Activated naive CD4-positive, alpha-beta T cell treated with anti-CD3 and anti-CD28 coated beads, Interleukin-2, amount 50 U/mL, for 72 hours (primary cell): ENCODE results near the gene MMP20. TPM values are rescaled to one million over a fixed set of nuclear protein-coding genes. Genes with fewer than 3 reads are reported as not detected.

Experiments used
- ATAC-seq, 2 donors: fragments of 150-1000 bp; cut with Tn5 transposase; 2 replicates each; pipeline ENCODE4 v1.10.0; 2021; ENCODE audit warnings: mild to moderate bottlenecking in 2 of 2, moderate library complexity in 2 of 2
- DNase-seq, 2 donors: peaks; one replicate each; pipeline ENCODE4 v3.0.0; 2021 to 2022; ENCODE audit warnings: low spot score in 2 of 2
- H3K27ac Mint-ChIP-seq, 2 donors: one replicate each; pipeline ENCODE4 v1.8.0; 2022; ENCODE audit warnings: mild to moderate bottlenecking in 2 of 2, mixed read lengths in 2 of 2
- H3K36me3 Mint-ChIP-seq, 2 donors: one replicate each; pipeline ENCODE4 v1.8.0; 2022; ENCODE audit warnings: mixed read lengths in 2 of 2
- H3K9me3 Mint-ChIP-seq, 2 donors: one replicate each; pipeline ENCODE4 v1.8.0; 2022; ENCODE audit warnings: mixed read lengths in 2 of 2
- total RNA-seq, 2 donors: library from RNA; stranded (reverse); gene quantifications; one replicate each; pipeline ENCODE4 v1.2.3, GENCODE V29; 2022

MMP20 gene
- total RNA-seq, 2 donors from 2014 or later: not detected

DNA sequence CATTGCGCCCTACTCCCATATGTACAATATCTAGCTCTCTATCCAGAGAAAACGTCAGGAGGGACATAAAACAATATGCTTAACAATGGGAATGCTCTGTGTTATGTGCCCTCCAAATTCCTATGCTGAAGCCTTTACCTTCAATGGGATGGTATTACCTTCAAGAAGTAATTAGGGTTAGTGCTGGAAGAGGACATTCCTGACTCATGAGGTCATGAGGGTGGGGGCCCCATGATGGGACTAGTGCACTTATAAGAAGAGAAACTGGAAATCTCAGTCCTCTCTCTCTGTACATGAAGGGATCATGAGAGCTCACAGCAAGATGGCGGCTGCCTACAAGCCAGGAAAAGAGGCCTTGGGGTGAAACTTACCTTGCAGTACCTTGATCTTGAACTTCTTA is 20.3 kb downstream of the MMP20 start:
- no peaks in the 10 kb centered on the region for H3K9me3 Mint-ChIP-seq
- H3K27ac Mint-ChIP-seq: no peak overlapping the region
- ATAC-seq (no peak), DNase-seq (no peak)
- H3K36me3 Mint-ChIP-seq: no peaks in the 10 kb centered on the region

- ATAC-seq (no peak), DNase-seq (no peak)
- no peaks in the 10 kb centered on the region for H3K36me3 Mint-ChIP-seq
- no peak overlapping the region for H3K27ac Mint-ChIP-seq
- H3K9me3 Mint-ChIP-seq: no peaks in the 10 kb centered on the region
Observed at GRCh38 chr11:102604011-102604410, 21.1 kb downstream of the MMP20 start.

- ATAC-seq: no peak
- Mint-ChIP-seq H3K9me3 (no peaks in the 10 kb centered on the region), H3K36me3 (no peaks in the 10 kb centered on the region), H3K27ac (no peak overlapping the region)
- DNase-seq: no peak
Observed at GRCh38 chr11:102603576-102603975, 21.6 kb downstream of the MMP20 start.

DNA sequence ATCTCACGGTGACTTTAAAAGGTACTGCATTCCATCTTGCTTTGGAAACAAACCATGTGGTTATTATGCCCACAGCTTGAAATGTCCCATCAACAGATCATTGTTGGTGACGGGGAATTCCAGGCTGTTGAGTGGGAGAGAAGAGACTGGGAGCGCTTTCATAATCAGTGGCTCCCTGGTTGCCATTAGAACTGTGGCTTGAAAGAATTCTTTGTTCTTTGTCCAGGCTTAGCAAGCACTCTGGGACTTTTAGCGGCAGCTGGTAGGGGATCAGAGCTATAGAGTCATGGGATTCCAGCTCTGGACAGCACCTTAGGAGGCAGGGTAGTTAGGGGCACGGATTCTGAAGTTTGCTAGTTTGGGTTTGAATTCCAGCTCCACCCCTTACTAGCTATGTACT is 22.0 kb downstream of the MMP20 start:
- H3K36me3 Mint-ChIP-seq: no peaks in the 10 kb centered on the region
- ATAC-seq: no peak
- no peak overlapping the region for H3K27ac Mint-ChIP-seq
- DNase-seq: no peak
- no peaks in the 10 kb centered on the region for H3K9me3 Mint-ChIP-seq

- Mint-ChIP-seq H3K27ac (peak overlapping the region in 1 of 2 donors; percentile 47), H3K36me3 (no peaks in the 10 kb centered on the region), H3K9me3 (no peaks in the 10 kb centered on the region)
- DNase-seq (no peak), ATAC-seq (no peak)
Observed at GRCh38 chr11:102600666-102601065, 24.5 kb downstream of the MMP20 start.

DNA sequence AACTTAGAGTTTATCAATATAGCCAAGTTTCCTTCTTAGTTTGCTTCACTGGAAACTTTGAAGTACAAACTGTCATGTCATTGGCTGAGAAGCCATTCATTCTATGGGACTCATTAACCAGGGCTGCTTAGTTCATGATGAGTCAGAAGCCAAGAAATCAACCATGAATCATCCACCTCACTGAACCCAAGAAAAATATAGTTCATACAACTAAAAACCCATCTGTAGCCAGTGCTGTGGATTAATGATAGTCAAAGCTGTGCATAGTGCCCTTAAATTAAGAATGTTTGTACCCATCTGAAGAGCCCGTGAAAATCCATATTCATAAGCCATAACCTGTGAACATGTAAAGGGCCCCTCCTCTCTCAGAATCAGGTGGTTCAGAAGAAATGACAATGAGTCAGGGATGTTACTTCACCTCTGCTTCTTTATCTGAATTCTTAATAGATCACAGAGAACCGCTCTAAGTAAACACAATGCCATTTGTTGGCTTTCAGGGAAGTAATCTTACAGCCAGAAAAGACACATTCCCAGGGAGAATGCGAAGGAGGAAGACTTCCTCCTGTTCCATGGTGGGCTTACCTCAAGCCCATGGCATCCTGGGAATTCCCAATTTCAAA is 25.4 kb downstream of the MMP20 start:
- ATAC-seq: peak; percentile 97 to 98
- Mint-ChIP-seq H3K27ac (peak overlapping the region; percentile 74 to 96), H3K9me3 (no peaks in the 10 kb centered on the region), H3K36me3 (no peaks in the 10 kb centered on the region)
- DNase-seq: peak in 1 of 2 donors; percentile 22

DNA sequence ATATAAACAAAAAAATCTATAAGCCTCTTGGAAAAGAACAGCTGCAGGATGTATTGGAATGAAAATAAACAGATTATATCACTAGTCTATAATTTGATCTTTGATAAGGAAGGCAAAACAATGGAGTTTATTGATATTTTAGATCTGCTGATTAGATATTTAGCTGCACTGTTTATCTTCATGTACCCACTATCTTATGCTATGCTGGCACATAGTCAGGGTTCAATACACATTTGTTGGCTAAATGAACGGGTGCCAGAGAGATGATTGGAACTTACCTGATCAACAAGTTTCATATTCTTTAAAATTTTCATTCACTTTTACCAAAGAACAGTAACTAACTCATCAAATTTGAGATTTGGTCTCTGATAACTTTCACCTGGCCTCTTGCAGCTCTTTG is 26.9 kb downstream of the MMP20 start:
- ATAC-seq (no peak), DNase-seq (no peak)
- Mint-ChIP-seq H3K36me3 (no peaks in the 10 kb centered on the region), H3K27ac (no peak overlapping the region), H3K9me3 (no peaks in the 10 kb centered on the region)

DNA sequence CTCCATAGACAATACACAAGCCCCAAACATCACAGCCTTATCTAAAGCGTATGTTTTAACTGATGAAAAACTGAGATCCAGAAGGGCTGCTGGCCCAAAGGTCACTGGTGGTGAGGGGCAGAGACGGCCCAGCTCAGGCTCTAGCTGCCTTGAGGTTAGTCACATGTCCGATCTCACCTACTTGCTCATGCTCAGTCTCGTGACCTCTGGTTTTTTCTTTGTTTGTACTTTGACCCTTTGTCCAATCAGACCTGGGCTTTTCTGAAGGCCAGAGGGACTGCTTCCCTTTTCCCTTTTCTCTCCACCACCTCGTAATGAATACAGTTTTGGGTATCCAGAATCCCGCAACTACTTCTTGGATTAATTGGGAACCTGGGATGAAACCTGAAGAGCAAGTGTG is 28.6 kb downstream of the MMP20 start:
- Mint-ChIP-seq H3K36me3 (no peaks in the 10 kb centered on the region), H3K27ac (no peak overlapping the region), H3K9me3 (no peaks in the 10 kb centered on the region)
- no peak for ATAC-seq
- no peak for DNase-seq

DNA sequence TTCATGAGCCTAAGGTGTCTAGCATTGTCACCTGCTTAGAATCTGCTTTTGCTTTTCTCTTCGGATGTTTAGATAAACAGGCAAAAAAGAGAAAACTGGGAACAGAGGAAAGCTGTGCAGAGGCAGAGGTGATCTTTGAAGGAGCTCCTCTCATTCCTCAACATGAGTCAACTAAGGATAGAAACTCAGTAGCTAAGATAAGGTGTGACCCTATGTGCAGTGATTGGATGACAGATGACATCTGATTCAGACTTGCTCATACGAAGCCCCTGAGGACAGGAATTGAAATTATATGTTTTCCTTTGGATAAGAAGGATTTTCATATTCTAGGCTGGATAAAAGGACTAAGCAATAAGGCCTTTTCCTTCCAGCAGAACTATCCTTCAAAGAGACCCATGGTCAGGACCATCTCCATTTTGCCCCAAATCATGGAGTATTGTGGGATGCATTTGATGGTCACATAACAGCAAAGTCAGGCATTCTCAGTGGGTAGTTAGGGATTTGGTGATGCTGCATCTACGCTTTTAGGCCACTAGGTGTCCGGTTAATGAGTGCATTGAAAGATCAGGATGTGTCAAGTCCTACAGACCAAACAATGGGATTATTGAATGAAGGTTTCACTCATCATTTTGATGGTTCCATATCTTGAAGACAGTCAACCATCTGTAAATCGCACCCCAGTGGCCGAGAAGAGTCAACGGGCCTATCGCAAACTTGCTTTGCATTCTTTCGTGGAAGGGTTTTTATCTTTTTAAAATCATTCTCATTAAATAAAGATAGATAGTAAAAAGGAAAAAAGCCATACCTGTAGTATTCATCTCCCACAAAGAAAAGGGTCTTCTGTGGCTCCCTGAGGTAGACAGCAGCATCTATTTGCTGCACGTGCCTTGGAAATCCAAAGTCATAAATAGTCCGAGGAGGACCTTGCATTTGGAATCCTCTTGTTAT is 32.2 kb downstream of the MMP20 start:
- H3K27ac Mint-ChIP-seq: no peak overlapping the region
- H3K9me3 Mint-ChIP-seq: no peaks in the 10 kb centered on the region
- DNase-seq: no peak
- ATAC-seq: peak; percentile 49 to 60
- peaks cover 0 to 19% of the 10 kb centered on the region in 2 donors for H3K36me3 Mint-ChIP-seq

DNA sequence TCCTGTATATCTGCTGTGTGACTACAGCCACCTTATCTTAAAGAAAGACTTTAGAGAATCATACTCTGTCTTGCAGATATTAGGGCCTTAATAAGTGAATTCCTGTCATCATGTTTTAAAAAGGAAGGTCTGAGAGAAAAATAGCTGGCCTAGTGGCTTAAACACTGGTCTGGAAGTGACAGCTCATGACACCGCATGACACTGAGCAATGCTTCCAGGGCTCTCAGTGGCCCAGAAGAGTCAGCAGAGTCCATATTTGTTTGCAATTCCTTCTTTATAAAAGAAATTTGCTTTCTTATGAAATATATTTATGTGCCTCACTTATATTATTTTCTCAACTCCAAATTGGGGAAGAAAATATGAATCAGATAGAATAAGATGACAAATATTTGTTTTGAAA is 33.0 kb downstream of the MMP20 start:
- Mint-ChIP-seq H3K27ac (no peak overlapping the region), H3K36me3 (peaks cover 0 to 26% of the 10 kb centered on the region in 2 donors), H3K9me3 (peaks cover 7% of the 10 kb centered on the region in 2 donors)
- no peak for DNase-seq
- ATAC-seq: no peak

DNA sequence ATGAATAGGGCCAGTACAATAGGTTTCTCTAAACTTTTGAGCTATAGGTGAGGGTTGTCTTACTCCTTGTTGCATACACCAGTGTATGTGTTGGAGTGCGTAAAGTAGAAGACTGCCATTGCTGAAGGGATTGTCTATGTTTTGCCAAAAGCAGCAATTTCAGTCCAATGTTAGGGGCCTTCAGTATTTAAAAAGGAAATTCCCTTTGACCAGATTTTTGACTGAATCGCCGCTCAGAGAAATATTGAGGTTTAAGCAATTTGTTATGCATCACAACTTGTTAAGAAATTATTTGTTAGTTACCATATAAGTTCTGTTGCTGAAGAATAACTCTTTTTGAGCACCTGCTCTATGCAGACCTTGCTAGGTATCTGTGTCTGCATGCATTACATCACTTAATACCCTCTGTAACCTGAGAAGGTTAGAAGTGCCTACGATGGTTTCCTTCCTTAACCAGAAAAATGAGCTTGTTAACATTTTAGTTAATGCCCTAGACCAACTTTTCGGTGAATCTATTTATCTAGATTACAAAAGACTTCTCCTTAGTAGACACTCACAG is 33.9 kb downstream of the MMP20 start:
- Mint-ChIP-seq H3K36me3 (peaks cover 0 to 32% of the 10 kb centered on the region in 2 donors), H3K9me3 (peaks cover 8 to 10% of the 10 kb centered on the region in 2 donors), H3K27ac (peak overlapping the region in 1 of 2 donors; percentile 25)
- ATAC-seq (no peak), DNase-seq (no peak)

GRCh38 chr11:102590276-102591049 is 34.7 kb downstream of the MMP20 start:
- Mint-ChIP-seq H3K36me3 (peaks cover 0 to 40% of the 10 kb centered on the region in 2 donors), H3K27ac (peak overlapping the region in 1 of 2 donors; percentile 25), H3K9me3 (peaks cover 8 to 16% of the 10 kb centered on the region in 2 donors)
- ATAC-seq: peak in 1 of 2 donors; percentile 64
- no peak for DNase-seq

GRCh38 chr11:102589047-102589459 is 36.1 kb downstream of the MMP20 start:
- peaks cover 8 to 16% of the 10 kb centered on the region in 2 donors for H3K9me3 Mint-ChIP-seq
- DNase-seq (peak in 1 of 2 donors; percentile 39), ATAC-seq (peak; percentile 33 to 88)
- H3K36me3 Mint-ChIP-seq: peaks cover 0 to 46% of the 10 kb centered on the region in 2 donors
- H3K27ac Mint-ChIP-seq: peak overlapping the region; percentile 53 to 78

GRCh38 chr11:102587722-102588121 is 37.4 kb downstream of the MMP20 start:
- H3K9me3 Mint-ChIP-seq: peaks cover 8 to 26% of the 10 kb centered on the region in 2 donors
- ATAC-seq (no peak), DNase-seq (no peak)
- peaks cover 0 to 46% of the 10 kb centered on the region in 2 donors for H3K36me3 Mint-ChIP-seq
- no peak overlapping the region for H3K27ac Mint-ChIP-seq

- H3K9me3 Mint-ChIP-seq: peaks cover 8 to 34% of the 10 kb centered on the region in 2 donors
- ATAC-seq (no peak), DNase-seq (no peak)
- H3K36me3 Mint-ChIP-seq: peaks cover 0 to 28% of the 10 kb centered on the region in 2 donors
- H3K27ac Mint-ChIP-seq: no peak overlapping the region
Observed at GRCh38 chr11:102583141-102583873, 41.8 kb downstream of the MMP20 start.

DNA sequence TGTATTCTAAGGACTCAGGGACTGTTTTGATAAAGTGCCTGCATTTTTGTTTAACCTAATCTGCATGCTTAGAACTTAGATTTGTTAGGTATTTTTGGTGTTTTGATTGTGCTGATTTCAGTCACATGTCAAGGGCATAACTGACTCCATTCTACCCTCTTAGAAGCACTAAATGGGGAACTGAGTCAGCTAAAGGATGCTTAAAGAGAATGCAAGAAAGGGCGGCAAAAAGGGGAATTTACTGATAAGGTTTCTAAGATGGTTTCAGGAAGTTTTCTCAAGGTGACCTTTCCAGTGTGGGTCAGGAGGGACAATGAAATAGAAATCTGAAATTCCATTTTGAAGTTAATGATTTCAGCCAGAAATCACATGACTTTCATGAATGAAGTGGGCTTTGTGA is 43.0 kb downstream of the MMP20 start:
- H3K9me3 Mint-ChIP-seq: peaks cover 1 to 27% of the 10 kb centered on the region in 2 donors
- H3K27ac Mint-ChIP-seq: no peak overlapping the region

More for the DNA sequence above, 43.0 kb downstream of the MMP20 start:
- peaks cover 0 to 21% of the 10 kb centered on the region in 2 donors for H3K36me3 Mint-ChIP-seq
- ATAC-seq: no peak
- no peak for DNase-seq
